Activated T-cell treated with anti-CD3 and anti-CD28 coated beads, Interleukin-2, amount 50 U/mL, for 1 hour (primary cell): ENCODE results near the gene CHRNA3.

ENCODE experiments used
- DNase-seq: peaks from one replicate; pipeline ENCODE4 v3.0.0-alpha.2; 2020

Gene CHRNA3

DNA sequence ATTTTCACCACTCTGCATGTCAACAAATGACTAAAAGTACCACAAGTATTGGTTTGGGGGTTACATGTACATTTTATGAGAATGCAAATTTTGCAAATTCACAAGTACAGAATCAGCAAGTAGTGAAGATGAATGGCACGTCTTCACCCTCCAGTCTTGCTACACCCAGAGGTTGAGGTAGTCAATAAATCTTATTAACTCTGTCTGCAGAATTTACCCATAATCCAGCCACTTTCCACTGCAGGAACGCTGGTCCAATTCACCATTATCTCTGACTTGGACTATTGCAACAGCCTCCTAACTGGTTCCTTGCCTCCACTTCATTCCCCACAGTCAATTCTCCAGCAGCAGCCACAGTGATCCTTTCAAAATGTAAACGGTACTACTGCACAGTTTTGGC lies 70.0 kb downstream of the CHRNA3 start:
- DNase-seq, result no peak

DNA sequence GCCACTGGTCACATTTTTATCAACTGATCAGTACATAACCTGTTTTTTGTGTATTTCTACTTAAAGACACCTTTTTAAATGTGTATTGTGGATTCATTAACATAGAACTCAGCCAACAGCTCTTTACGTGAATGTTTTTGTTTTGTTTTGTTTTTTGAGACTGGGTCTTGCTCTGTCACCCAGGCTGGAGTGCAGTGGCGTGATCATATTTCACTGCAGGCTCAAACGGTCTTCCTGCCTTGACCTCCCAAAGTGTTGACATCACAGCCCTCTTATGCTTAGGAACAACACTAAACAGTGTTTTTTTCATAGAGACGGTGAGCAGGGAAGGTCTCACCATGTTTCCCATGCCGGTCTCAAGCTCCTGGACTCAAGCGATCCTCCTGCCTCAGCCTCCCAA lies 70.6 kb downstream of the CHRNA3 start:
- DNase-seq, result no peak
